ENCODE results near the gene KMT2E. TPM values are rescaled to one million over a fixed set of nuclear protein-coding genes. Genes with fewer than 3 reads are reported as not detected.

The KMT2E gene
- total RNA-seq, 2 experiments from 2014 or later, result 50.1 to 72.8 TPM

DNA sequence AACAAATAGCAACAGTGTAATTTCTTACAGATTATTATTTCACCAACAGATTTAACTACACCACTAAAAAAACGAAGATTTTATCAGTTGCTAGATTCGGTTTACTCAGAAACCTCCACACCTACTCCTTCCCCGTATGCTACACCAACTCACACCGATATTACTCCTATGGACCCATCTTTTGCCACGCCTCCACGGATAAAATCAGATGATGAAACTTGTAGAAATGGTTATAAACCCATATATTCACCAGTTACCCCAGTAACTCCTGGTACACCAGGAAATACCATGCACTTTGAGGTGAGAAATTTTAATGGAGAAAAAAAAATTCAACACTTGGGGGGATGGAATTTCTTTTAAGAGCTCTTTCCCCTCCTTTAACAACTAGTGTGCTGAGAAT lies 92.5 kb downstream of the KMT2E start:
- ChIA-PET CTCF (ENCODE audit: unreplicated experiment) (no interaction called here), POLR2A (interaction anchor here (1.8 kb wide), 1 partner anchor 10 kb away, joined by 6 read pairs; no protein-coding TSS in a partner anchor)
- Histone ChIP-seq H3K79me2 (ENCODE audit: insufficient read depth, low read depth, low read length) (no peaks in the 10 kb centered on the region), H3K4me3 (ENCODE audit: low read depth, low read length, poor library complexity, severe bottlenecking) (no peak overlapping the region), H3K36me3 (ENCODE audit: insufficient read depth, low read length) (peaks cover 95% of the 10 kb centered on the region), H3K4me1 (ENCODE audit: insufficient read depth, low read length, poor library complexity, severe bottlenecking) (no peaks in the 10 kb centered on the region), H3K9me2 (ENCODE audit: insufficient read depth, low read length) (no peaks in the 10 kb centered on the region), H3K9me3 (ENCODE audit: low read length) (no peaks in the 10 kb centered on the region), H3K27ac (ENCODE audit: low read depth, low read length, poor library complexity, severe bottlenecking) (no peak overlapping the region), H2AFZ (ENCODE audit: low read length) (no peak overlapping the region), H4K20me1 (ENCODE audit: insufficient read depth, low read length) (no peaks in the 10 kb centered on the region), H3K4me2 (ENCODE audit: low read length) (no peak overlapping the region)
- TF ChIP-seq EZH2phosphoT487 (IDR thresholded peaks at IDR 0.05; ENCODE audit: borderline replicate concordance, low read depth, low read length), result no peak
- DNase-seq (ENCODE audit: low spot score), result no peak
- intact Hi-C loops (cut with micrococcal nuclease; ENCODE audit: unreplicated experiment), result no loop called here
- no TSS peak for BruUV-seq (replicated peaks)

DNA sequence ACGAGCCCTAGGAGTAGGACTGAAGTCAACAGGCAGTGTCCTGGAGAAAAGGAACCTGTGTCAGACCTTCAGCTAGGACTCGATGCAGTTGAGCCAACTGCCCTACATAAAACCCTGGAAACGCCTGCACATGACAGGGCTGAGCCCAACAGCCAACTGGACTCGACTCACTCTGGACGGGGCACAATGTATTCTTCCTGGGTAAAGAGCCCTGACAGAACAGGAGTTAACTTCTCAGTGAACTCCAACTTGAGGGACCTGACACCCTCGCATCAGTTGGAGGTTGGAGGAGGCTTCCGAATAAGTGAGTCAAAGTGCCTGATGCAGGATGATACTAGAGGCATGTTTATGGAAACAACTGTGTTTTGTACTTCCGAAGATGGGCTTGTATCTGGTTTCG lies 93.5 kb downstream of the KMT2E start:
- intact Hi-C loops (cut with micrococcal nuclease; ENCODE audit: unreplicated experiment), result no loop called here
- BruUV-seq (replicated peaks), result TSS peak; percentile 37

DNA sequence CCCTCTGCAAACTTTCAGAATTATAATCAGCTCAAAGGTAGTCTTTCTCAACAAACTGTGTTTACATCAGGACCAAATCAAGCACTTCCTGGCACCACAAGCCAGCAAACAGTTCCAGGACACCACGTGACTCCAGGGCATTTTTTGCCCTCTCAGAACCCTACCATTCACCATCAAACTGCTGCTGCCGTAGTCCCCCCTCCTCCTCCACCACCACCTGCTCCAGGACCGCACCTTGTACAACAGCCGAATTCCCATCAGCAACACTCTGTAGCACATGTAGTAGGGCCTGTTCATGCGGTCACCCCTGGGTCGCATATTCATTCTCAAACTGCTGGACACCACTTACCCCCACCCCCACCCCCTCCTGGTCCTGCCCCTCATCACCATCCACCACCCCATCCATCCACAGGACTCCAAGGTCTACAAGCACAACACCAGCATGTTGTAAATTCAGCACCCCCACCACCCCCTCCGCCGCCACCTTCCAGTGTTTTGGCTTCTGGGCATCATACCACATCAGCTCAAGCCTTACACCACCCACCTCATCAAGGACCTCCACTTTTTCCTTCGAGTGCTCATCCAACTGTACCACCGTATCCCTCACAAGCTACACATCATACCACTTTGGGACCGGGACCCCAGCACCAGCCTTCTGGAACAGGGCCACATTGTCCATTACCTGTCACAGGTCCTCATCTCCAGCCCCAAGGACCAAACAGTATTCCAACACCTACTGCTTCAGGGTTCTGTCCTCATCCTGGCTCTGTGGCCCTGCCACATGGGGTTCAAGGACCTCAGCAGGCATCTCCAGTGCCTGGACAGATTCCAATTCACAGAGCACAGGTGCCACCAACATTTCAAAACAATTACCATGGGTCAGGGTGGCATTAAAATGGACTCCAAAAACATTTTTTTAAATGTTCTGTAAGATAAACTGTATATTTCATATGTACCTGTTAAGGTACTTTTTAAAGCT lies 98.7 kb downstream of the KMT2E start:
- H3K36me3 ChIP-seq (ENCODE audit: insufficient read depth, low read length), result peaks cover 100% of the 10 kb centered on the region
- no peak for TF ChIP-seq EZH2phosphoT487 (IDR thresholded peaks at IDR 0.05; ENCODE audit: borderline replicate concordance, low read depth, low read length)
- TF ChIP-seq, protein P1, sequence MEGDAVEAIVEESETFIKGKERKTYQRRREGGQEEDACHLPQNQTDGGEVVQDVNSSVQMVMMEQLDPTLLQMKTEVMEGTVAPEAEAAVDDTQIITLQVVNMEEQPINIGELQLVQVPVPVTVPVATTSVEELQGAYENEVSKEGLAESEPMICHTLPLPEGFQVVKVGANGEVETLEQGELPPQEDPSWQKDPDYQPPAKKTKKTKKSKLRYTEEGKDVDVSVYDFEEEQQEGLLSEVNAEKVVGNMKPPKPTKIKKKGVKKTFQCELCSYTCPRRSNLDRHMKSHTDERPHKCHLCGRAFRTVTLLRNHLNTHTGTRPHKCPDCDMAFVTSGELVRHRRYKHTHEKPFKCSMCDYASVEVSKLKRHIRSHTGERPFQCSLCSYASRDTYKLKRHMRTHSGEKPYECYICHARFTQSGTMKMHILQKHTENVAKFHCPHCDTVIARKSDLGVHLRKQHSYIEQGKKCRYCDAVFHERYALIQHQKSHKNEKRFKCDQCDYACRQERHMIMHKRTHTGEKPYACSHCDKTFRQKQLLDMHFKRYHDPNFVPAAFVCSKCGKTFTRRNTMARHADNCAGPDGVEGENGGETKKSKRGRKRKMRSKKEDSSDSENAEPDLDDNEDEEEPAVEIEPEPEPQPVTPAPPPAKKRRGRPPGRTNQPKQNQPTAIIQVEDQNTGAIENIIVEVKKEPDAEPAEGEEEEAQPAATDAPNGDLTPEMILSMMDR (conservative IDR thresholded peaks at IDR 0.05; ENCODE audit: low read length), result no peak
- no peak overlapping the region for H3K4me2 ChIP-seq (ENCODE audit: low read length)
- no peaks in the 10 kb centered on the region for H3K79me2 ChIP-seq (ENCODE audit: insufficient read depth, low read depth, low read length)
- H3K9me3 ChIP-seq (ENCODE audit: low read length), result peaks cover 9% of the 10 kb centered on the region; the same call in 1 of the 2 replicates
- no peak overlapping the region for H3K4me3 ChIP-seq (ENCODE audit: low read depth, low read length, poor library complexity, severe bottlenecking)
- no peaks in the 10 kb centered on the region for H3K4me1 ChIP-seq (ENCODE audit: insufficient read depth, low read length, poor library complexity, severe bottlenecking)
- H2AFZ ChIP-seq (ENCODE audit: low read length), result no peak overlapping the region
- ChIA-PET POLR2A (interaction anchor here (0.8 to 1.1 kb wide), 4 partner anchors 11 to 187 kb away, joined by 3 to 5 read pairs (median 4); no protein-coding TSS in a partner anchor), CTCF (ENCODE audit: unreplicated experiment) (interaction anchor here (0.7 kb wide), 1 partner anchor 464 kb away, joined by 3 read pairs; no protein-coding TSS in a partner anchor)
- H3K27ac ChIP-seq (ENCODE audit: low read depth, low read length, poor library complexity, severe bottlenecking), result no peak overlapping the region
- DNase-seq (ENCODE audit: low spot score), result no peak
- BruUV-seq (replicated peaks), result no TSS peak
- no peaks in the 10 kb centered on the region for H3K9me2 ChIP-seq (ENCODE audit: insufficient read depth, low read length)
- H4K20me1 ChIP-seq (ENCODE audit: insufficient read depth, low read length), result no peaks in the 10 kb centered on the region
- intact Hi-C loops (cut with micrococcal nuclease; ENCODE audit: unreplicated experiment), result no loop called here

More for the DNA sequence above, 93.5 kb downstream of the KMT2E start:
- H4K20me1 ChIP-seq (ENCODE audit: insufficient read depth, low read length), result no peaks in the 10 kb centered on the region
- peaks cover 99% of the 10 kb centered on the region for H3K36me3 ChIP-seq (ENCODE audit: insufficient read depth, low read length)
- H3K79me2 ChIP-seq (ENCODE audit: insufficient read depth, low read depth, low read length), result no peaks in the 10 kb centered on the region
- no peaks in the 10 kb centered on the region for H3K9me2 ChIP-seq (ENCODE audit: insufficient read depth, low read length)
- TF ChIP-seq, protein P1 (conservative IDR thresholded peaks at IDR 0.05; ENCODE audit: low read length), result no peak
- no peak for TF ChIP-seq EZH2phosphoT487 (IDR thresholded peaks at IDR 0.05; ENCODE audit: borderline replicate concordance, low read depth, low read length)
- POLR2A ChIA-PET, result no interaction called here
- H3K4me2 ChIP-seq (ENCODE audit: low read length), result no peak overlapping the region
- no peaks in the 10 kb centered on the region for H3K9me3 ChIP-seq (ENCODE audit: low read length)
- H3K4me3 ChIP-seq (ENCODE audit: low read depth, low read length, poor library complexity, severe bottlenecking), result no peak overlapping the region
- DNase-seq (ENCODE audit: low spot score), result no peak
- H3K27ac ChIP-seq (ENCODE audit: low read depth, low read length, poor library complexity, severe bottlenecking), result no peak overlapping the region
- no peak overlapping the region for H2AFZ ChIP-seq (ENCODE audit: low read length)
- CTCF ChIA-PET (ENCODE audit: unreplicated experiment), result no interaction called here
- H3K4me1 ChIP-seq (ENCODE audit: insufficient read depth, low read length, poor library complexity, severe bottlenecking), result no peaks in the 10 kb centered on the region
